Immature natural killer cell (primary cell): Measurements from ENCODE around the gene CWC25. TPM values are rescaled to one million over a fixed set of nuclear protein-coding genes. Genes with fewer than 3 reads are reported as not detected.

Experiments
- DNase-seq, 3 donors: peaks; one replicate each; pipeline ENCODE4 v3.0.0; 2022; ENCODE audit warnings: mixed read lengths in 1 of 3
- H3K27ac Mint-ChIP-seq, 6 donors: one replicate each; pipeline ENCODE4 v1.8.0; 2020; ENCODE audit warnings: mixed read lengths in 6 of 6, mild to moderate bottlenecking in 5 of 6, inconsistent platforms in 4 of 6, moderate library complexity in 3 of 6
- H3K27me3 Mint-ChIP-seq, 3 donors: one replicate each; pipeline ENCODE4 v1.8.0; 2020 to 2021; ENCODE audit warnings: low read depth in 3 of 3, mild to moderate bottlenecking in 3 of 3, mixed read lengths in 3 of 3, moderate library complexity in 3 of 3, inconsistent platforms in 1 of 3
- H3K36me3 Mint-ChIP-seq, 3 donors: one replicate each; pipeline ENCODE4 v1.8.0; 2020; ENCODE audit warnings: mixed read lengths in 3 of 3, inconsistent platforms in 2 of 3, mild to moderate bottlenecking in 2 of 3
- H3K4me1 Mint-ChIP-seq, 2 donors: one replicate each; pipeline ENCODE4 v1.8.0; 2020; ENCODE audit warnings: inconsistent platforms in 2 of 2, mild to moderate bottlenecking in 2 of 2, mixed read lengths in 2 of 2, moderate library complexity in 1 of 2
- H3K4me3 Mint-ChIP-seq, 5 donors: one replicate each; pipeline ENCODE4 v1.8.0; 2020; ENCODE audit warnings: mild to moderate bottlenecking in 5 of 5, mixed read lengths in 5 of 5, inconsistent platforms in 3 of 5, moderate library complexity in 3 of 5
- H3K9me3 Mint-ChIP-seq, 6 donors: one replicate each; pipeline ENCODE4 v1.8.0; 2020; ENCODE audit warnings: mild to moderate bottlenecking in 6 of 6, mixed read lengths in 6 of 6, inconsistent platforms in 4 of 6, moderate library complexity in 3 of 6
- polyA plus RNA-seq, 3 donors: library from polyadenylated mRNA; unstranded; fragments of 300-500 nt; fragmentation: Illumina TruSeq; gene quantifications; one replicate each; pipeline ENCODE4 v1.2.3, GENCODE V29; 2021

The CWC25 gene
- polyA plus RNA-seq, 3 donors from 2014 or later, result 4.3 to 11.1 (median 5.2) TPM

DNA sequence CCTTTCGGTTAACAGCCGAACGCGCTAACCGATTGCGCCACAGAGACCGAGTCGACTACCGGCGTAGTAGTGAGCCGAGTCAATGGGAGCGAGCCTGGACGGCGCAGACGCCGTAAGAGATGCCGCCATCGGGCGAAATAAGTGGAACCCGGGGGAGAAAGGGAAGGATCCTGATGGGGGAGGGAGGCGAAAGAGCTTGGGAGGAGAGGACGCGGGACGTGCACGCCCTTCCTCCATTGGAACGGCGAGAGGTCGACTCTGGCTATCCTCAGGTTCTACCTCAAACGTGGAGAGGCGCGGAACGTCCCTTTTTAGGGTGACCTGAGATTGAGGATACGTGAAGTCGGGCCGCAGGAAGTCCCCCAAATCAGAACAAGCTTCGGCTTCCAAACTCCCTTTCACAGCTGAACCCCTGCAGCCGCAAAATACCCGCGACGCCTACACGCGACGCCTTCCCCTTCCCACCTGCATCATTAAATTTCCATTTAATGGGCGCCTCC lies 73.3 kb downstream of the CWC25 start:
- DNase-seq, result peak; percentile 81 to 87 (median 85)
- peaks cover 55 to 59% of the 10 kb centered on the region in 2 donors for H3K4me1 Mint-ChIP-seq

DNA sequence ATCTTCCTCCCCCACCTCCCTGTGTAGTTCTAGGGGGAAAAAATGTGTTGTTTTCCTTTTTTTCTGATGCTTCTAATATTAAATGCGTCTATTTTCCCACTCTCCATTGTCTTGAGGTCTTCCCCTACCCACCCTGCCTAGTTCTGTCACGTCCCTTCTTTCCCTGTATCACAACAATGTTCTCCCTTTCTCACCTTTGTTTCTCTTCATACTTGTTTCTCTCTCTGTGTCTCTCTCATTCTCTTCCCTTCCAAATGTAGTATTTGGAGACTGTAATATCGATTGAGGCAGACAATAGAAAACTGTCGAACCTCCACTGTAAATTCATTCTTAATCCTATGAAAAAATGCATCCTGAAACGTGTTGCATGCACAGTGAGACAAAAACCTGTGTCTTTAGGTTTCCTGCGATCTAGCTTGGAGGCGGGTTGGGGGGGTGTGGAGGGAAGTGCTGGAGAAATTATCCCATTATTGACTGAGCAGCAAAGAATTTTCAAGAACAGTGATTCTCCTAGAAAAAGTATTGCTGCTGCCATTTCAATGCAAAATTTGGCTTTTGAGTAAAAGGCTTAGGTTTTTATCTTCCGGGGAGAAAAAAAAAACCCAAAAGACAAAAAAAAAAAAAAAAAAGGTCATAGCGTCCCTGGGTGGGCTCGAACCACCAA lies 73.8 kb downstream of the CWC25 start:
- no peak for DNase-seq
- Mint-ChIP-seq H3K9me3 (peaks cover 0 to 3% (median 0%) of the 10 kb centered on the region in 6 donors), H3K36me3 (peaks cover 4 to 14% (median 7%) of the 10 kb centered on the region in 3 donors), H3K27me3 (peaks cover 34 to 42% (median 42%) of the 10 kb centered on the region in 3 donors), H3K4me3 (peak overlapping the region; percentile 97 to 100 (median 98)), H3K27ac (peak overlapping the region in 5 of 6 donors; percentile 89 to 99 (median 97)), H3K4me1 (peaks cover 61 to 65% of the 10 kb centered on the region in 2 donors)

More for the DNA sequence above, 73.3 kb downstream of the CWC25 start:
- peak overlapping the region; percentile 89 to 99 (median 97) for H3K27ac Mint-ChIP-seq
- H3K4me3 Mint-ChIP-seq, result peak overlapping the region; percentile 97 to 100 (median 98)
- H3K36me3 Mint-ChIP-seq, result peaks cover 4 to 15% (median 7%) of the 10 kb centered on the region in 3 donors
- peaks cover 28 to 39% (median 36%) of the 10 kb centered on the region in 3 donors for H3K27me3 Mint-ChIP-seq
- peaks cover 0 to 3% (median 0%) of the 10 kb centered on the region in 6 donors for H3K9me3 Mint-ChIP-seq

Other genes with a start within 250 kb of the CWC25 start
- gene SRCIN1, start 219.4 kb downstream of the CWC25 start, polyA plus RNA-seq, result not detected
- not detected for gene EPOP, start 150.4 kb downstream of the CWC25 start, polyA plus RNA-seq
- 10 to 100 TPM in 1 of 3 donors, 1 to 10 TPM in 2; 3.8 to 24.5 (median 7.4) TPM for gene MLLT6, start 120.0 kb downstream of the CWC25 start, polyA plus RNA-seq
- 100 to 1,000 TPM; 143 to 197 (median 160) TPM for gene CISD3, start 95.0 kb downstream of the CWC25 start, polyA plus RNA-seq
- gene PCGF2, start 77.0 kb downstream of the CWC25 start, polyA plus RNA-seq, result not detected
- gene PSMB3, start 72.6 kb downstream of the CWC25 start, polyA plus RNA-seq, result 100 to 1,000 TPM; 509 to 821 (median 662) TPM
- gene PIP4K2B, start 25.8 kb downstream of the CWC25 start, polyA plus RNA-seq, result 10 to 100 TPM in 2 of 3 donors, 1 to 10 TPM in 1; 6.2 to 15.4 (median 12.5) TPM
- gene RPL23, start 28.4 kb upstream of the CWC25 start, polyA plus RNA-seq, result 100 to 1,000 TPM; 285 to 713 (median 532) TPM
- 100 to 1,000 TPM in 1 of 3 donors, 10 to 100 TPM in 2; 94.3 to 171 (median 96.5) TPM for gene LASP1, start 44.7 kb upstream of the CWC25 start, polyA plus RNA-seq
- gene FBXO47, start 142.1 kb upstream of the CWC25 start, polyA plus RNA-seq, result not detected